Sigmoid colon (tissue), 7 donors: ENCODE data around the gene DAGLA. TPM values are rescaled to one million over a fixed set of nuclear protein-coding genes. Genes with fewer than 3 reads are reported as not detected.

Experiments
- DNase-seq: peaks from one replicate; pipeline ENCODE4 v3.0.0-alpha.2; 2019
- H3K27ac ChIP-seq, 4 donors: fragments of 200-600 bp; sonication (generic); one replicate each; pipeline ENCODE4 v1.5.1; 2016 to 2019; ENCODE audit warnings: mild to moderate bottlenecking in 1 of 4
- H3K27me3 ChIP-seq, 3 donors: fragments of 200-600 bp; sonication (generic); one replicate each; pipeline ENCODE4 v1.5.1; 2019; ENCODE audit warnings: mild to moderate bottlenecking in 1 of 3
- H3K36me3 ChIP-seq, 4 donors: fragments of 200-600 bp; sonication (generic); one replicate each; pipeline ENCODE4 v1.5.1; 2016 to 2019
- H3K4me1 ChIP-seq, 4 donors: fragments of 200-600 bp; sonication (generic); one replicate each; pipeline ENCODE4 v1.5.1; 2017 to 2019
- H3K4me3 ChIP-seq, 4 donors: fragments of 200-600 bp; sonication (generic); one replicate each; pipeline ENCODE4 v1.5.1; 2017 to 2019; ENCODE audit warnings: mild to moderate bottlenecking in 2 of 4, moderate library complexity in 1 of 4
- H3K9me3 ChIP-seq, 4 donors: fragments of 200-600 bp in 3 of 4; sonication (generic) in 3 of 4; one replicate each; pipeline versions ENCODE4 v1.5.1 to v1.6.1; 2013 to 2019
- EP300 ChIP-seq, 4 donors: sonication (generic); formaldehyde crosslinking; IDR thresholded peaks; one replicate each; pipeline ENCODE4 v1.6.1; 2017; ENCODE audit warnings: antibody characterized with exemption in 4 of 4
- POLR2A ChIP-seq, 2 donors: fragments of 450-650 bp; IDR thresholded peaks; one replicate each; pipeline ENCODE4 v1.6.1; 2016; ENCODE audit warnings: antibody characterized with exemption in 2 of 2, mild to moderate bottlenecking in 2 of 2, moderate library complexity in 2 of 2
- POLR2AphosphoS5 ChIP-seq, 4 donors: sonication (generic); formaldehyde crosslinking; IDR thresholded peaks; one replicate each; pipeline ENCODE4 v1.6.1; 2017; ENCODE audit warnings: antibody characterized with exemption in 4 of 4
- WGBS, 2 donors: extraction: QIAGEN DNeasy Blood & Tissue Kit; methylation state at CpG; one replicate each; pipeline ENCODE4 v1.1.7; 2013; 5-methylcytosine and 5-hydroxymethylcytosine counted together
- intact Hi-C: fragments of 100-400 bp; cut with DNase I; formaldehyde crosslinking; loops from one replicate; pipeline ENCODE4 v1.15.1; 2023
- polyA plus RNA-seq, 3 donors: library from polyadenylated mRNA; stranded (reverse); fragments of 200-250 nt; gene quantifications; one replicate each; pipeline ENCODE4 v1.2.3, GENCODE V29; 2013
- total RNA-seq, 4 donors: library from RNA; depleted of rRNA; stranded (reverse); fragments of >200 nt; gene quantifications; one replicate each; pipeline ENCODE4 v1.1.0, GENCODE V29; 2016
- TF ChIP-seq, protein P1 (sequence below), 4 experiments: fragments of 450-650 bp in 3 of 4; fragments of 200-600 bp in 1 of 4; IDR thresholded peaks; one replicate each; pipeline ENCODE4 v1.5.1; 2016 to 2019; ENCODE audit warnings: antibody characterized with exemption in 4 of 4, mild to moderate bottlenecking in 3 of 4, moderate library complexity in 2 of 4
- donor health status: healthy with polysubstance abuse.
- donor health status: Bipolar disorder and iron deficiency.
- donor health status: healthy.

The DAGLA gene
- total and polyA plus RNA-seq, 7 donors: 1.8 to 6.2 (median 2.1) TPM

DNA sequence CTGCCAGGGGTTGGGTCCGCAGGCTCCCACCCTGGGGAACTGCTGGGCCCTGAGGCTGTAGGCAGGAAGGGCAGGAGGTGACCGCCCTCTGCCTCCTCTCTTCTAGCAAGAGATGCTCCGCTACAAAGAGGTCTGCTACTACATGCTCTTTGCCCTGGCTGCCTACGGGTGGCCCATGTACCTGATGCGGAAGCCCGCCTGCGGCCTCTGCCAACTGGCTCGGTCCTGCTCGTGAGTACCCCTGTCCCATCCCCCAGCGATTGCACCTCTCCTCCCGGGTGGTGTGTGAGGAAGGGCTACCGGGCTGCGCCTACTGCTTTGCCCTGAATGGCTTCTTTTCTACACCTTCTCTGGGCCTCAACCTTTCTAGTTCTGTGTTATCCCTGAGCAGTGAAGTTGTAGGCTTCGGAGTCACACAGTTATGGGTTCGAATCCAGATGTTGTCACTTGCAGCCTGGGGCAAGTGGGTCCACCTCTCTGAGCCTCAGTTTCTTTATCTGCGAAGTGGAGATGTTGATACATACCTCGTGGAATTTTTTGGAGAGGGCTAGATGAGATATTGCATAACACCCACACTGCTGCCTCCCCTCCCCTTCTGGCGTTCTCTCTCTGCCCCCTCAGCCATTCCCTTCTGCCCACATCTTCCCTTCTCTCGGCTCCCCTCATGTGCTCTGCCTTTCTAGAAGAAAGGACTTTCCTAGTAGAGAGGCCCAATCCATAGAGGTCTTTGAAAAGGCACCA lies 51.2 kb downstream of the DAGLA start:
- intact Hi-C loops: no loop called here
- peaks cover 0 to 24% (median 22%) of the 10 kb centered on the region in 4 donors for H3K4me1 ChIP-seq
- DNase-seq: no peak
- H3K4me3 ChIP-seq: no peak overlapping the region
- H3K9me3 ChIP-seq: no peaks in the 10 kb centered on the region
- peaks cover 0 to 35% (median 10%) of the 10 kb centered on the region in 4 donors for H3K36me3 ChIP-seq
- H3K27ac ChIP-seq: peak overlapping the region; percentile 49 to 74 (median 69)
- no peak for TF ChIP-seq POLR2AphosphoS5 (IDR thresholded peaks at IDR 0.05)
- TF ChIP-seq, protein P1, sequence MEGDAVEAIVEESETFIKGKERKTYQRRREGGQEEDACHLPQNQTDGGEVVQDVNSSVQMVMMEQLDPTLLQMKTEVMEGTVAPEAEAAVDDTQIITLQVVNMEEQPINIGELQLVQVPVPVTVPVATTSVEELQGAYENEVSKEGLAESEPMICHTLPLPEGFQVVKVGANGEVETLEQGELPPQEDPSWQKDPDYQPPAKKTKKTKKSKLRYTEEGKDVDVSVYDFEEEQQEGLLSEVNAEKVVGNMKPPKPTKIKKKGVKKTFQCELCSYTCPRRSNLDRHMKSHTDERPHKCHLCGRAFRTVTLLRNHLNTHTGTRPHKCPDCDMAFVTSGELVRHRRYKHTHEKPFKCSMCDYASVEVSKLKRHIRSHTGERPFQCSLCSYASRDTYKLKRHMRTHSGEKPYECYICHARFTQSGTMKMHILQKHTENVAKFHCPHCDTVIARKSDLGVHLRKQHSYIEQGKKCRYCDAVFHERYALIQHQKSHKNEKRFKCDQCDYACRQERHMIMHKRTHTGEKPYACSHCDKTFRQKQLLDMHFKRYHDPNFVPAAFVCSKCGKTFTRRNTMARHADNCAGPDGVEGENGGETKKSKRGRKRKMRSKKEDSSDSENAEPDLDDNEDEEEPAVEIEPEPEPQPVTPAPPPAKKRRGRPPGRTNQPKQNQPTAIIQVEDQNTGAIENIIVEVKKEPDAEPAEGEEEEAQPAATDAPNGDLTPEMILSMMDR (IDR thresholded peaks at IDR 0.05): no peak
- no peak for TF ChIP-seq EP300 (IDR thresholded peaks at IDR 0.05)
- TF ChIP-seq POLR2A (IDR thresholded peaks at IDR 0.05): no peak
- WGBS, 2 donors: 90 to 91% methylated on average over 19 of the region's 19 CpGs
- H3K27me3 ChIP-seq: no peaks in the 10 kb centered on the region

DNA sequence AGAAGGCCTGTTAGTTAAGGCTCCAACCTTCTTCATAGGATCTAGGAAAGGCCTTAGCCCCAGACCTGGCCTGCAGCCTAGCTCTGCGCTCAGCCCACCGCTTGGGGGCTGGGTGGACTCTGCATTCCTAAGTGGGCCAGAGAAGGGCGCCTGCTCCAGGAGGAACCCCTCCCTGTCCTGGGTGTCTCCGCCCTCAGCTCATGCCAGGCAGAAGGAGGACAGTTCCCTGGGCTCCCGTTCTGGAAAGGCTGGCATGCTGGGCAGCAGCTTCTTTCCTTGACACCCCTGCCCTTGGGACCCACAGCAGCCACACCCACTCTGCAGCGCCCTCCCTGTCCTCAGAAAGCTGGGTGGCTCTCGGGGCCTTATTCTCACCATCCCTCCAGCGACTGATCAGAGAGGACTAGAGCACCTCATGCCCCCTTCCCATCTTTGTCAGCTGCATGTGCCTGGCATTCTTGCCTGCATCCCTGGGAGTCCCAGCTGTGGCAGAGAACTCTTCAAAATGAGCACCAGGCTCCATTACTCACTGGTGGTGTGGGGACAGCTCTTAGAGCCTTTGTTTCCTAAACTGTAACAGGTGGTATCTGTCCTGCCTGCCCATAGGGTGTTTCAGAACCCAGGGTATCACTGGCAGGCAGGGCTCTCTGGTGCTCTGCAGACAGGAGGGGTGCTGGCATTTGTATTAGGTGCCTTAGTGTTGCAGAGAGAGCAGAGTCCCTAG lies 51.9 kb downstream of the DAGLA start:
- H3K4me3 ChIP-seq: no peak overlapping the region
- TF ChIP-seq POLR2A (IDR thresholded peaks at IDR 0.05) (no peak), EP300 (IDR thresholded peaks at IDR 0.05) (no peak)
- H3K27me3 ChIP-seq: no peaks in the 10 kb centered on the region
- 79 to 83% methylated on average over 8 of the region's 8 CpGs for WGBS, 2 donors
- peak overlapping the region; percentile 49 to 74 (median 69) for H3K27ac ChIP-seq
- intact Hi-C loops: no loop called here
- no peak for DNase-seq
- peaks cover 0 to 35% (median 11%) of the 10 kb centered on the region in 4 donors for H3K36me3 ChIP-seq
- H3K4me1 ChIP-seq: peaks cover 0 to 24% (median 22%) of the 10 kb centered on the region in 4 donors
- no peaks in the 10 kb centered on the region for H3K9me3 ChIP-seq

DNA sequence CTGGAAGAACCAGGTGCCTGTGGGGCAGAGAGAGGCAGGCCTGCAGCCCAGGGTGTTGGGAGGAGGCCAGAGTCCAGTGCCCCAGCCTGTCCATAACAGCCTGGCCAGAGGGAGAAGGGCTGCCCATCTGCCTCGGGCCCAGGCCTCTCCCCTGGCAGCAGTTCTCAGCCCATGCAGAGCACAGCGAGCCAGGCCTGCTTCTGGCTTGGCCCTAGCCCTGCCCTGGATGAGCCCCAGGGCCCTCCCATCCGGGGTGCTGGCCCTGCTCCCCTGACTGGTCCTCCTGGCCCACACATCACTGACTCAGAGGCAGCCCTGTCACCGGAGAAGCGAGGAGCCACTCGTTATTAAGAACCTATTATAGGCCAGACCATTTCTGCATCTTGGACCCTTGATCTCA lies 52.5 kb downstream of the DAGLA start:
- no peak for DNase-seq
- Histone ChIP-seq H3K4me3 (no peak overlapping the region), H3K9me3 (no peaks in the 10 kb centered on the region), H3K36me3 (peaks cover 0 to 38% (median 15%) of the 10 kb centered on the region in 4 donors), H3K27me3 (no peaks in the 10 kb centered on the region), H3K4me1 (peaks cover 0 to 24% (median 22%) of the 10 kb centered on the region in 4 donors), H3K27ac (peak overlapping the region; percentile 29 to 74 (median 69))
- 72 to 78% methylated on average over 6 of the region's 6 CpGs for WGBS, 2 donors
- TF ChIP-seq POLR2A (IDR thresholded peaks at IDR 0.05): no peak
- TF ChIP-seq, protein P1 (IDR thresholded peaks at IDR 0.05): no peak
- no peak for TF ChIP-seq POLR2AphosphoS5 (IDR thresholded peaks at IDR 0.05)
- no peak for TF ChIP-seq EP300 (IDR thresholded peaks at IDR 0.05)
- intact Hi-C loops: loop anchor here (1.0 kb wide), 1 partner anchor 52 kb away; the partner anchor contains the start of gene DAGLA

DNA sequence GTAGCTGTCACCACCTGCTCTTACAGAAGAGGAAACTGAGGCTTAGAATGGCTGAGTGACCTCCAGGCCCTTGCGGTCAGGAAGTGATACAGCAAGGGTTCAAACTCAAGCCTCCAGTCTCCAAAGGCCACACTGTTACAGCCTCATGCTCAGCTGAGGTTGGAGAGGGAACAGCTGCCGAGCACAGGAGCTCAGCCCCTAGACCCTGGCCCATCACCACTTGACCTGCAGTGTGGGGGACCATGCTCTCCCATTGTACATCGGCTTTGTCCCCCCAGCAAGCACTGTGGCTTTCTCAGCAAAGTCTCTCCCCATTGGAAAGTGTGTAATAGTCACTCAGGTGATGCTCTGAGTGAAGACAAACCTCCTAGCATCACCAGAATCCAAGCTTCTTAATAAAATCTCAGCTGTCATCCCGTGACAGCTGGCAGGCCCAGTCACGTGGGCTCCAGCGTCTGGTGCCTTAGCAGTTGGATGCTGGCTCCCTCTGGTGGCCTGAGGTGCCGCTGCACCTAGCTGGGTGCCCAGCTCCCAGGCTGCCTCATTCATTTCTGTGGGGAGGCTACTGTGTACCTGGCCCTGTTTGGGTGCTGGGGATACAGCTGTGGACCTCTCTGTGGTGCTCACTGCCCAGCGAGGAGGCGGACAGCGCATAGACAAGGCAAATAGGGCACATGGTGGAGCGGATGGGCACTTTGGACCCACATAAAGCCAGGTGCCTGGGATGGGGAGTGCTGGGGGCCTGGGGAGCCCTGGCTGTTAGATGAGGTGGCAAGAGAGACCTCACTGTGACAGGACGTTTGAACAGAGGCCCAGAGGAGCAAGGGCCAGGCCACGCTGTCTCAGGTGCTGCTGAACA lies 53.2 kb downstream of the DAGLA start:
- DNase-seq: peak; percentile 93
- Histone ChIP-seq H3K9me3 (no peaks in the 10 kb centered on the region), H3K4me1 (peaks cover 0 to 24% (median 22%) of the 10 kb centered on the region in 4 donors), H3K4me3 (no peak overlapping the region), H3K27ac (peak overlapping the region; percentile 29 to 74 (median 69)), H3K27me3 (no peaks in the 10 kb centered on the region), H3K36me3 (peaks cover 0 to 38% (median 20%) of the 10 kb centered on the region in 4 donors)
- intact Hi-C loops: loop anchor here (1.0 kb wide), 1 partner anchor 53 kb away; the partner anchor contains the start of gene DAGLA
- TF ChIP-seq POLR2AphosphoS5 (IDR thresholded peaks at IDR 0.05) (peak in 3 of 4 donors; percentile 70 to 79 (median 74)), EP300 (IDR thresholded peaks at IDR 0.05) (peak in 1 of 4 donors; percentile 24), POLR2A (IDR thresholded peaks at IDR 0.05) (no peak)
- TF ChIP-seq, protein P1 (IDR thresholded peaks at IDR 0.05): peak; percentile 98 to 99 (median 98)
- WGBS, 2 donors: 28 to 30% methylated on average over 13 of the region's 13 CpGs
